ENCODE data around the gene PPP1R3F. TPM values are rescaled to one million over a fixed set of nuclear protein-coding genes. Genes with fewer than 3 reads are reported as not detected.

Gene PPP1R3F
- total RNA-seq, 1 experiment from 2014 or later, result 1.6 TPM

DNA sequence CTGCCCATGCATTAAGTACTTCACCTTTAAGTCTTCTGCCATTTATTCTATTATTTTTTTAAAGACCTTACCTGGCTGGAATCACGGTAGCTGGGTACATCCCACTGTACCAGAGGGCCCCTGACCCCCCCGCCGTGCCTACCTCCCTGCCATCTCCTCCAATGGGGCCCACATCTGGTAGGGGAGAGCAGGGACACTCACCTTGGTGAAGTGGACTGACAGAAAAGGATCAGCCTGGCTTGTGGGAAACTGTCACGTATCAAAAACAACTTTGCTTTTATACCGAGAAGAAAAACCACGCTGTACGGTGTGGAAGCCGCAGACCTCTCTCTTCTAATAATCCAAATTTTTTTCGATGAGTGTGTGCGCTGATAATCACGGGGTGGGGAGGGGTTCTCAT is 5.1 kb upstream of the PPP1R3F start, which contains the start of gene FOXP3:
Gene FOXP3, minus strand, starts transcription at position 251 of the 400 bp plus-strand sequence. CDS start 6,205 bp downstream, outside the sequence.
- H3K4me1 ChIP-seq (ENCODE audit: control insufficient read depth in 1 of 2, insufficient read depth in 2 of 2, low read length in 2 of 2), result peaks cover 0 to 6% of the 10 kb centered on the region in 2 experiments; a peak in 1 of 4 replicates
- no TSS peak for BruUV-seq (replicated peaks)
- ATAC-seq (no peak), DNase-seq (ENCODE audit: low read depth, low spot score) (no peak)
- no peak for TF ChIP-seq ZFX (IDR thresholded peaks at IDR 0.05)
- TF ChIP-seq ATF3 (IDR thresholded peaks at IDR 0.05), result no peak
- TF ChIP-seq POLR2A (IDR thresholded peaks at IDR 0.05; ENCODE audit: borderline replicate concordance, extremely low read depth, insufficient read depth, insufficient read length), result no peak
- TF ChIP-seq TCF7L2 (IDR thresholded peaks at IDR 0.05; ENCODE audit: borderline replicate concordance, extremely low read depth, insufficient read depth, insufficient read length), result no peak
- no peak for TF ChIP-seq FOSL1 (IDR thresholded peaks at IDR 0.05; ENCODE audit: low read depth)
- TF ChIP-seq JUND (IDR thresholded peaks at IDR 0.05), result no peak
- TF ChIP-seq SIN3A (IDR thresholded peaks at IDR 0.05; ENCODE audit: low read depth), result no peak
- TF ChIP-seq EGR1 (IDR thresholded peaks at IDR 0.05; ENCODE audit: low read depth), result no peak
- TF ChIP-seq RAD21 (IDR thresholded peaks at IDR 0.05; ENCODE audit: low read depth), result no peak
- no peak for TF ChIP-seq ELF1 (IDR thresholded peaks at IDR 0.05; ENCODE audit: borderline replicate concordance, low read depth)
- TF ChIP-seq YY1 (IDR thresholded peaks at IDR 0.05; ENCODE audit: extremely low read depth, insufficient replicate concordance, low read depth, low read length), result no peak
- TF ChIP-seq SRF (IDR thresholded peaks at IDR 0.05; ENCODE audit: low read depth), result no peak
- no peak for TF ChIP-seq CEBPB (IDR thresholded peaks at IDR 0.05; ENCODE audit: low read depth)
- TF ChIP-seq EZH2 (IDR thresholded peaks at IDR 0.05), result no peak
- TF ChIP-seq POLR2AphosphoS5 (IDR thresholded peaks at IDR 0.05; ENCODE audit: low read depth, low read length), result no peak
- TF ChIP-seq, protein P1, sequence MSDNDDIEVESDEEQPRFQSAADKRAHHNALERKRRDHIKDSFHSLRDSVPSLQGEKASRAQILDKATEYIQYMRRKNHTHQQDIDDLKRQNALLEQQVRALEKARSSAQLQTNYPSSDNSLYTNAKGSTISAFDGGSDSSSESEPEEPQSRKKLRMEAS (IDR thresholded peaks at IDR 0.05), result no peak
- TF ChIP-seq CBX3 (IDR thresholded peaks at IDR 0.05; ENCODE audit: low read depth), result no peak
- TF ChIP-seq SP1 (IDR thresholded peaks at IDR 0.05; ENCODE audit: low read depth), result no peak
- no peaks in the 10 kb centered on the region for H3K9me3 ChIP-seq (ENCODE audit: control insufficient read depth in 1 of 2, insufficient read depth in 1 of 2, low read depth in 1 of 2, low read length in 2 of 2)
- H3K79me2 ChIP-seq (ENCODE audit: insufficient read depth, low read length), result no peaks in the 10 kb centered on the region
- H3K4me3 ChIP-seq (replicated peaks in 1 of 2; ENCODE audit: low read depth in 1 of 2, low read length in 2 of 2), result no peak within 1 kb of the TSS
- no peaks in the 10 kb centered on the region for H4K20me1 ChIP-seq (ENCODE audit: insufficient read depth)
- no peak within 1 kb of the TSS for H3K27ac ChIP-seq (ENCODE audit: low read depth, low read length)
- H3K4me2 ChIP-seq (ENCODE audit: low read length), result no peak within 1 kb of the TSS
- no peaks in the 10 kb centered on the region for H3K27me3 ChIP-seq (ENCODE audit: insufficient read depth, low read length)
- H3K36me3 ChIP-seq (ENCODE audit: control insufficient read depth in 1 of 2, insufficient read depth in 2 of 2, low read length in 2 of 2), result no peaks in the 10 kb centered on the region
- RAD21 ChIA-PET (ENCODE audit: low non-redundant PET in 1 of 2, low total read pairs in 2 of 2, uncharacterized antibody in 2 of 2, unreplicated experiment in 2 of 2), result no interaction called here
- H3K9ac ChIP-seq (ENCODE audit: low read length), result no peak within 1 kb of the TSS
- H3K9me2 ChIP-seq (ENCODE audit: insufficient read depth), result no peaks in the 10 kb centered on the region
- CTCF ChIA-PET, result no interaction called here
- intact Hi-C loops (cut with micrococcal nuclease), result no loop called here
- POLR2A ChIA-PET, result no interaction called here
- H2AFZ ChIP-seq (ENCODE audit: low read depth, low read length, poor library complexity, severe bottlenecking), result no peak within 1 kb of the TSS

Data from HCT116 (cell line).